Gastrocnemius medialis (tissue), 4 donors: ENCODE measurements around the gene AIFM3. TPM values are rescaled to one million over a fixed set of nuclear protein-coding genes. Genes with fewer than 3 reads are reported as not detected.

Experiments used
- ATAC-seq, 2 donors: fragments of 150-250 bp; one replicate each; pipeline ENCODE4 v1.9.1; 2016
- DNase-seq, 2 donors: peaks; one replicate each; pipeline ENCODE4 v3.0.0-alpha.2; 2019
- H3K27ac ChIP-seq, 4 donors: fragments of 200-600 bp; sonication (generic); 1 replicate in 1 of 4; 2 replicates in 3 of 4; pipeline ENCODE4 v1.5.1; 2016 to 2018; ENCODE audit warnings: mild to moderate bottlenecking in 2 of 4, moderate library complexity in 1 of 4
- H3K27me3 ChIP-seq, 3 donors: fragments of 200-600 bp; sonication (generic) in 2 of 3; 1 replicate in 1 of 3; 2 replicates in 2 of 3; pipeline versions ENCODE4 v1.5.1 to v1.6.0; 2016 to 2019; ENCODE audit warnings: mild to moderate bottlenecking in 1 of 3, moderate library complexity in 1 of 3
- H3K36me3 ChIP-seq, 2 donors: fragments of 200-600 bp; sonication (generic) in 1 of 2; one replicate each; pipeline ENCODE4 v1.5.1; 2017 to 2018
- H3K4me1 ChIP-seq, 2 donors: fragments of 200-600 bp; sonication (generic) in 1 of 2; one replicate each; pipeline ENCODE4 v1.5.1; 2016 to 2017; ENCODE audit warnings: mild to moderate bottlenecking in 2 of 2
- H3K4me3 ChIP-seq, 4 donors: fragments of 200-600 bp; sonication (generic) in 3 of 4; 1 replicate in 1 of 4; 2 replicates in 3 of 4; pipeline ENCODE4 v1.5.1; 2016 to 2019; ENCODE audit warnings: mild to moderate bottlenecking in 2 of 4
- H3K9me3 ChIP-seq, 3 donors: fragments of 200-600 bp; sonication (generic) in 2 of 3; 1 replicate in 1 of 3; 2 replicates in 2 of 3; pipeline ENCODE4 v1.5.1; 2016 to 2019
- CTCF ChIP-seq, 5 experiments: fragments of 450-650 bp in 3 of 5; fragments of 200-600 bp in 2 of 5; sonication (generic) in 2 of 5; IDR thresholded peaks in 4 of 5; conservative IDR thresholded peaks in 1 of 5; 1 replicate in 4 of 5; 2 replicates in 1 of 5; pipeline ENCODE4 v1.5.1; 2016 to 2019; ENCODE audit warnings: antibody characterized with exemption in 5 of 5, mild to moderate bottlenecking in 3 of 5, moderate library complexity in 3 of 5
- POLR2A ChIP-seq, 2 donors: fragments of 450-650 bp; IDR thresholded peaks; one replicate each; pipeline ENCODE4 v1.6.1; 2017; ENCODE audit warnings: antibody characterized with exemption in 2 of 2, mild to moderate bottlenecking in 2 of 2, moderate library complexity in 2 of 2
- in situ Hi-C, 4 donors: fragments of 200-750 bp; cut with MboI; loops; one replicate each; pipeline versions ENCODE4 v1.15.0 to v1.8.0; 2017; ENCODE audit warnings: low sequenced_read_pairs in 4 of 4
- intact Hi-C: fragments of 100-400 bp; cut with DNase I; formaldehyde crosslinking; loops from one replicate; pipeline ENCODE4 v1.15.1; 2023; ENCODE audit warnings: low total_unique reads
- total RNA-seq, 4 donors: library from RNA; depleted of rRNA; stranded (reverse); fragments of >200 nt; gene quantifications; one replicate each; pipeline versions ENCODE4 v1.1.0 to v1.2.3, GENCODE V29; 2016

The AIFM3 gene
- total RNA-seq, 4 donors from 2014 or later, result 0.22 to 0.42 TPM; not detected in 2

GRCh38 chr22:20965104-20965887, 1.8 kb upstream of the AIFM3 start:
- no peaks in the 10 kb centered on the region for H3K36me3 ChIP-seq
- in situ Hi-C loops, result no loop called here
- H3K27ac ChIP-seq, result no peak overlapping the region
- ATAC-seq (peak in 1 of 2 donors; percentile 35), DNase-seq (no peak)
- H3K9me3 ChIP-seq, result no peaks in the 10 kb centered on the region
- TF ChIP-seq CTCF (IDR thresholded peaks at IDR 0.05 in 4 of 5, conservative IDR thresholded peaks at IDR 0.05 in 1 of 5) (no peak), POLR2A (IDR thresholded peaks at IDR 0.05) (no peak)
- intact Hi-C loops, result no loop called here
- H3K4me3 ChIP-seq, result peak overlapping the region; percentile 41 to 58 (median 44)
- H3K27me3 ChIP-seq, result peaks cover 0 to 16% (median 7%) of the 10 kb centered on the region in 3 donors
- H3K4me1 ChIP-seq, result peaks cover 0 to 4% of the 10 kb centered on the region in 2 donors

DNA sequence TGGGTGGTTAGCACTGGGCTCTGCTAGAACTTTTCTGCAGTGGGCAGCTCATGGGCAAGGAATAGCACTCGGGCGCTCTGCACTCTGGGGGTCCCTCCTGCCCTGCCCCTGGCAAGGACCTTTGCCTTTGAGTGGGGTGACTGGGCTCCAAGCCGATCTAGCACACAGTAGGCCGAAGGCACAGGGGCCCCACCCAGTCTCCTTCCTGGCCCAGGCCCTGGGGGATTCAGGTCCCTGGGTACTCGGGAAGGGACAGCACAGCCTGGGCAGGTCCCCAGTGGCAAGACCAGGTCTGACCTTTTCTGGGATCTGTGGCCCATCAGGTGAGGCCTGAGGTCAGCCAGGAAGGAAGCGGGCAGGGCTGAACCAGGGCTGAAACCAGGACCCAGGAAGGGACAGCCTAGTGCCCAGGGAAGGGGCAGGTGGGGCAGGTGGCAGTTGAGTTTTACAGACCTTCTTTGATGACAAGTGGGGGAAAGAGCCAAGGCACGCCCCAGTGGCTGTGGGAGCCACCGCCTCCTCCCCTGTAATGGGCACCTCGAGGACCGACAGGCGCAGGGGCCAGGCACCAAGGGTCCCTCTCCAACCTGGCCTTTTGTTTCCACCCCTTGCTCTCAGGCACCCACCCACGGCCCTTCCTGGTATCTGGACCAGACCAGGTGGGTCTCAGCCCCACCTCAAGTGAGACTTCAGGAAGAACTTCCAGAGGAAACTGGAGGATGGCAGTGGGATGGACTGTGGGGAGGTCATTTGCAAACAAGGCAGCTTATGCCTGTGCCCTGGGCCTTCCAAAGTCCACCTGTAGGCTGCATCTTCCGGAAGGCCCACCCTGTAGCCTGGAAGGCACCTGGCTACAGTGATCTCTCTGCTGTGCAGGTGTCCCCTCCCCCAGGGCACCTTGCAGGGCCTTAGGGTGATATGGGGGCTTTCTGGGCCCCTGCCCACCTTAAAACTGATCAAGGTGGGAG, 883 bp upstream of the AIFM3 start:
- H3K36me3 ChIP-seq, result no peaks in the 10 kb centered on the region
- H3K4me3 ChIP-seq, result no peak overlapping the region
- DNase-seq (no peak), ATAC-seq (no peak)
- H3K27ac ChIP-seq, result no peak overlapping the region
- no peaks in the 10 kb centered on the region for H3K9me3 ChIP-seq
- intact Hi-C loops (no loop called here), in situ Hi-C loops (no loop called here)
- H3K4me1 ChIP-seq, result peaks cover 0 to 4% of the 10 kb centered on the region in 2 donors
- H3K27me3 ChIP-seq, result peaks cover 0 to 16% (median 7%) of the 10 kb centered on the region in 3 donors
- TF ChIP-seq POLR2A (IDR thresholded peaks at IDR 0.05), result no peak
- no peak for TF ChIP-seq CTCF (IDR thresholded peaks at IDR 0.05 in 4 of 5, conservative IDR thresholded peaks at IDR 0.05 in 1 of 5)

DNA sequence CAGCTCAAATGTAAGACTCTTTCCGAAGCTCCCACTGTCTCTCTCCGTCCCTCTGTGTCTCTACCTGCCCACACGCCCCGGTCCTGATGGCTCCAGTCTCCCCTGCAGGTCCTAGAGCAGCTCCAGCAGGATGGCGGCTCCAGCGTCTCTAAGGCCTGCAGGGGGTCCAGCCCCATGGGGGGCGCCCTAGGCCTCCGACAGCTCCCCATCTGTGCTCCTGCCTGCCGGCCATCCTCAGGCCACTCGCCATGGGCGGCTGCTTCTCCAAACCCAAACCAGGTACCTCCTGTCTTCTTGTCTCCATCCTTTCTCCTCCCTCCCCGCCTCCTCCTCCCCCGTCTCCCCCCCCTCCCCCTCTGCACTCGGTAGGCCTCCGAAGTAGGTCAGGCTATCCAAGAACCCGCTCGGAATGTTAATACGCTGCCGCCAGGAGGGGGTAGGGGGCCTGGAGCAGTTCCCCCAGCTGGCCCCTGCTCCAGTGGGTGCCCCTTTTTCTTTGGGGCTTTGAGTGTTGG, 699 bp downstream of the AIFM3 start:
- Histone ChIP-seq H3K4me3 (no peak overlapping the region), H3K9me3 (no peaks in the 10 kb centered on the region), H3K27me3 (peaks cover 0 to 16% (median 7%) of the 10 kb centered on the region in 3 donors), H3K36me3 (no peaks in the 10 kb centered on the region), H3K27ac (no peak overlapping the region), H3K4me1 (peaks cover 0 to 4% of the 10 kb centered on the region in 2 donors)
- in situ Hi-C loops (no loop called here), intact Hi-C loops (no loop called here)
- ATAC-seq (no peak), DNase-seq (no peak)
- no peak for TF ChIP-seq CTCF (IDR thresholded peaks at IDR 0.05 in 4 of 5, conservative IDR thresholded peaks at IDR 0.05 in 1 of 5)
- no peak for TF ChIP-seq POLR2A (IDR thresholded peaks at IDR 0.05)

GRCh38 chr22:20968281-20968977, 1.4 kb downstream of the AIFM3 start:
- TF ChIP-seq CTCF (IDR thresholded peaks at IDR 0.05 in 4 of 5, conservative IDR thresholded peaks at IDR 0.05 in 1 of 5) (no peak), POLR2A (IDR thresholded peaks at IDR 0.05) (no peak)
- ATAC-seq, result no peak
- Histone ChIP-seq H3K27ac (no peak overlapping the region), H3K9me3 (no peaks in the 10 kb centered on the region), H3K36me3 (no peaks in the 10 kb centered on the region), H3K4me1 (peaks cover 0 to 4% of the 10 kb centered on the region in 2 donors), H3K4me3 (no peak overlapping the region), H3K27me3 (peaks cover 0 to 15% (median 7%) of the 10 kb centered on the region in 3 donors)
- in situ Hi-C loops (no loop called here), intact Hi-C loops (no loop called here)
- DNase-seq, result no peak
